Trophoblast cell (in vitro differentiated cells and primary cell): ENCODE data around the gene UBA7.
"Not testable (repeated sequence)": the region's sequence is repeated elsewhere in the genome, so short reads cannot be mapped to it uniquely, and the experiment has no call there.

Experiments used
- DNase-seq, 2 donors: peaks; one replicate each; pipeline ENCODE4 v3.0.0-alpha.2; 2016
- H2AFZ ChIP-seq: 2 replicates; pipeline ENCODE4 v1.6.1; 2013; ENCODE audit warnings: low read length, moderate library complexity, mild to moderate bottlenecking; ENCODE audit not compliant: insufficient read depth, poor library complexity
- H2AK5ac ChIP-seq: 2 replicates; pipeline ENCODE4 v1.6.1; 2013; ENCODE audit warnings: mild to moderate bottlenecking, low read length
- H2BK120ac ChIP-seq: 2 replicates; pipeline ENCODE4 v1.6.1; 2013; ENCODE audit warnings: low read length, mild to moderate bottlenecking, moderate library complexity; ENCODE audit not compliant: insufficient read depth, poor library complexity
- H2BK12ac ChIP-seq: 2 replicates; pipeline ENCODE4 v1.6.1; 2013; ENCODE audit warnings: mild to moderate bottlenecking, low read length, moderate library complexity
- H2BK5ac ChIP-seq: 2 replicates; pipeline ENCODE4 v1.6.1; 2013; ENCODE audit warnings: low read length, low read depth, moderate library complexity, mild to moderate bottlenecking; ENCODE audit not compliant: poor library complexity
- H3K14ac ChIP-seq: 2 replicates; pipeline ENCODE4 v1.6.1; 2013; ENCODE audit warnings: mild to moderate bottlenecking, low read length
- H3K18ac ChIP-seq: 2 replicates; pipeline ENCODE4 v1.6.1; 2013; ENCODE audit warnings: mild to moderate bottlenecking, low read length
- H3K23ac ChIP-seq: 2 replicates; pipeline ENCODE4 v1.6.1; 2013; ENCODE audit warnings: low read length
- H3K27ac ChIP-seq: 2 replicates; pipeline ENCODE4 v1.5.1; 2013; ENCODE audit warnings: low read depth, mild to moderate bottlenecking, inconsistent platforms, low read length, moderate library complexity
- H3K27me3 ChIP-seq: 2 replicates; pipeline ENCODE4 v1.6.1; 2013; ENCODE audit warnings: inconsistent platforms, mild to moderate bottlenecking, low read length, moderate library complexity; ENCODE audit not compliant: insufficient read depth
- H3K36me3 ChIP-seq, 2 experiments: 1 replicate in 1 of 2; 2 replicates in 1 of 2; pipeline ENCODE4 v1.6.1; 2013; ENCODE audit warnings: low read length in 2 of 2, mild to moderate bottlenecking in 2 of 2, moderate library complexity in 1 of 2; ENCODE audit not compliant: insufficient read depth in 2 of 2, control insufficient read depth in 1 of 2
- H3K4ac ChIP-seq: 2 replicates; pipeline ENCODE4 v1.6.1; 2013; ENCODE audit warnings: low read depth, mild to moderate bottlenecking, low read length, moderate library complexity
- H3K4me1 ChIP-seq, 2 experiments: 1 replicate in 1 of 2; 2 replicates in 1 of 2; pipeline ENCODE4 v1.6.1; 2013; ENCODE audit warnings: low read length in 2 of 2, mild to moderate bottlenecking in 2 of 2, moderate library complexity in 1 of 2; ENCODE audit not compliant: insufficient read depth in 2 of 2, control insufficient read depth in 1 of 2
- H3K4me2 ChIP-seq: 2 replicates; pipeline ENCODE4 v1.6.1; 2013; ENCODE audit warnings: inconsistent platforms, mild to moderate bottlenecking, low read length, moderate library complexity
- H3K4me3 ChIP-seq: 2 replicates; pipeline ENCODE4 v1.5.1; 2013; ENCODE audit warnings: mild to moderate bottlenecking, low read depth, low read length, inconsistent platforms
- H3K79me1 ChIP-seq: one replicate; pipeline ENCODE4 v1.6.1; 2013; ENCODE audit warnings: low read length
- H3K79me2 ChIP-seq: 2 replicates; pipeline ENCODE4 v1.6.1; 2013; ENCODE audit warnings: low read length, mild to moderate bottlenecking; ENCODE audit not compliant: control insufficient read depth, insufficient read depth, poor library complexity
- H3K9ac ChIP-seq: 2 replicates; pipeline ENCODE4 v1.6.1; 2013; ENCODE audit warnings: mild to moderate bottlenecking, low read length
- H3K9me3 ChIP-seq: 2 replicates; pipeline ENCODE4 v1.6.1; 2013; ENCODE audit warnings: low read depth, mild to moderate bottlenecking, control low read depth, inconsistent platforms, low read length; ENCODE audit not compliant: insufficient read depth
- H4K12ac ChIP-seq: 2 replicates; pipeline ENCODE4 v1.6.1; 2013; ENCODE audit warnings: low read depth, mild to moderate bottlenecking, low read length, moderate library complexity
- H4K8ac ChIP-seq: 2 replicates; pipeline ENCODE4 v1.6.1; 2013; ENCODE audit warnings: low read depth, mild to moderate bottlenecking, low read length, moderate library complexity
- H4K91ac ChIP-seq: one replicate; pipeline ENCODE4 v1.6.1; 2013; ENCODE audit warnings: low read depth, mild to moderate bottlenecking, low read length, moderate library complexity
- WGBS: extraction: QIAGEN DNeasy Blood & Tissue Kit; methylation state at CpG from one replicate; pipeline ENCODE4 v1.1.7; 2013; ENCODE audit warnings: missing lambda C conversion rate; ENCODE audit not compliant: insufficient read length, insufficient coverage; ENCODE audit errors: extremely low coverage; 5-methylcytosine and 5-hydroxymethylcytosine counted together

The UBA7 gene

DNA sequence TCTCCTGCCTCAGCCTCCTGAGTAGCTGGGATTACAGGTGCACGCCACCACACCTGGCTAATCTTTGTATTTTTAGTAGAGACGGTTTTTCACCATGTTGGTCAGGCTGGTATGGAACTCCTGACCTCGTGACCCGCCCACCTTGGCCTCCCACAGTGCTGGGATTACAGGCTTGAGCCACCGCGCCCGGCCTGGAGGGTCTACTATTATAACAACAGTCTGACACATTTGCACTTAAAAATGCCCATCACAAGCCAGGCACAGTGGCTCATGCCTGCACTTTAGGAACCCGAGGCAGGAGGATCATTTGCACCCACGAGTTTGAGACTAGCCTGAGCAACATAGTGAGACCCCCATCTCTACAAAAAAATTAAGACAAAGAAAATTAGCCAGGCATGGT is 31.5 kb downstream of the UBA7 start:
- not testable (repeated sequence) for H3K4me2 ChIP-seq, H3K27ac ChIP-seq, H3K14ac ChIP-seq, H2BK12ac ChIP-seq, H2AK5ac ChIP-seq, DNase-seq, H4K91ac ChIP-seq, H4K12ac ChIP-seq, H3K9me3 ChIP-seq, H3K27me3 ChIP-seq, H2AFZ ChIP-seq, H2BK5ac ChIP-seq, H4K8ac ChIP-seq, H3K18ac ChIP-seq, H3K4me3 ChIP-seq, H3K23ac ChIP-seq, H2BK120ac ChIP-seq, H3K9ac ChIP-seq
- Histone ChIP-seq H3K79me2 (peaks cover 14% of the 10 kb centered on the region), H3K4me1 (peaks cover 10 to 13% of the 10 kb centered on the region in 2 experiments), H3K4ac (peak overlapping the region; percentile 71), H3K36me3 (peaks cover 14% of the 10 kb centered on the region in 2 experiments), H3K79me1 (peaks cover 12% of the 10 kb centered on the region)
- no CpG with 5 or more reads among the region's 9 CpGs for WGBS

- no peak overlapping the region for H4K8ac ChIP-seq
- no peak overlapping the region for H4K91ac ChIP-seq
- peak overlapping the region; percentile 41 for H3K27ac ChIP-seq
- H3K4ac ChIP-seq: no peak overlapping the region
- no peak overlapping the region for H2AFZ ChIP-seq
- no peak overlapping the region for H3K9ac ChIP-seq
- WGBS: no CpG with 5 or more reads among the region's 5 CpGs
- peak in 1 of 2 donors; percentile 38 for DNase-seq
- no peak overlapping the region for H3K4me3 ChIP-seq
- H2BK12ac ChIP-seq: no peak overlapping the region
- H2AK5ac ChIP-seq: no peak overlapping the region
- no peak overlapping the region for H3K18ac ChIP-seq
- H3K79me2 ChIP-seq: peaks cover 14% of the 10 kb centered on the region
- H3K14ac ChIP-seq: no peak overlapping the region
- no peaks in the 10 kb centered on the region for H3K9me3 ChIP-seq
- H2BK120ac ChIP-seq: no peak overlapping the region
- H3K23ac ChIP-seq: no peak overlapping the region
- no peaks in the 10 kb centered on the region for H3K27me3 ChIP-seq
- peaks cover 16 to 17% of the 10 kb centered on the region in 2 experiments for H3K36me3 ChIP-seq
- H4K12ac ChIP-seq: no peak overlapping the region
- H3K4me1 ChIP-seq: peaks cover 6 to 7% of the 10 kb centered on the region in 2 experiments
- peaks cover 9% of the 10 kb centered on the region for H3K79me1 ChIP-seq
- no peak overlapping the region for H3K4me2 ChIP-seq
- H2BK5ac ChIP-seq: no peak overlapping the region
Measured at GRCh38 chr3:49781415-49782199, 32.1 kb downstream of the UBA7 start.

- not testable (repeated sequence) for H2AFZ ChIP-seq, H3K23ac ChIP-seq, H3K4me1 ChIP-seq, H3K79me1 ChIP-seq, H4K91ac ChIP-seq, H3K18ac ChIP-seq, H2BK5ac ChIP-seq, H3K27me3 ChIP-seq, H3K9ac ChIP-seq, H2BK120ac ChIP-seq, H3K9me3 ChIP-seq, H3K4ac ChIP-seq, H4K8ac ChIP-seq, H2BK12ac ChIP-seq, H3K4me2 ChIP-seq, H4K12ac ChIP-seq, H2AK5ac ChIP-seq, DNase-seq, H3K14ac ChIP-seq, H3K4me3 ChIP-seq
- Histone ChIP-seq H3K27ac (peak overlapping the region; percentile 41), H3K36me3 (peaks cover 16 to 17% of the 10 kb centered on the region in 2 experiments), H3K79me2 (peaks cover 11% of the 10 kb centered on the region)
- no CpG with 5 or more reads among the region's 9 CpGs for WGBS
Measured at GRCh38 chr3:49780975-49781365, 32.8 kb downstream of the UBA7 start.

DNA sequence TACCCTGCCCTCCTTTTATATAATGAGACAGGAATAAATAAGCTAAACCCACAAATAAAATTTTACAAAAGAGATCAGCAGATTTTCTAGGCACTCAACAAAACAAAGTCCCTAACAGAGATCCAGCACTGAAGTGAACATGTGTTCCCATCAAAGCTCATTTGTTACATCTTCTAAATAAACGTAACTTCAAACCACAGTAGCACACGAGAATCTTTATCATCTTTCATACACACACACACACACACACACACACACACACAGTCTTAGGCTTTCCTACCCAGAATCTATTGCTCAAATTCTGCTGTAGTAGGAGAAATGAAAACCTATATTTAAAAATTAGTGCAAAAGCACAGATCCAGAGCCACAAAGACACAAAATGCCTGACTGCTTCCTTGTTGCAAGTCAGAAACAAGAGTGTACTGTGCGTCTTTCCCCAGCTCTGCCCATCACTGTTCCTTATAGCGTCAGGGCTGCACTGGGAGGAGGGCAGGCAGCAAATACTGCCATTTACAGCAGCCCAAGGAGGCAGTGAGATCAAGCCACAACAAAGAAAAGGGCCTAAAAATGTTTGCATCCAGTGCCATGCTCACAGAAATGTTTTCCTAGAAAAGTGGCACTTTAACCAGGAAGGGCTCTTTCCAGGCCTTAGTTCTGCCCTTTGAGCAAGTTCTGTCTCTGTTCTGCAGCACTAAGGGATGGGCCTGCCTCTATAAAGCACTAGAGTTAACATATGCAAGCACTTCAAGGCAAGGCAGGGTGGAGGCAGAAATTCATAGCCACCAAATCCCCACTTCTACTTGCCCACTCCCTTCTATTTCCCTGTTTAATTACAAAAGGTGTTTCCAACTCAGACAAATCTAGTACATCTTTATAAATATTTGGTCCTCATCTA is 33.4 kb downstream of the UBA7 start:
- Histone ChIP-seq H3K23ac (no peak overlapping the region), H4K12ac (no peak overlapping the region), H3K36me3 (peaks cover 17 to 18% of the 10 kb centered on the region in 2 experiments), H3K9ac (no peak overlapping the region), H3K14ac (no peak overlapping the region), H4K8ac (no peak overlapping the region), H2BK120ac (no peak overlapping the region), H4K91ac (no peak overlapping the region), H3K18ac (peak overlapping the region; percentile 80), H2AK5ac (no peak overlapping the region), H3K4me2 (no peak overlapping the region), H2AFZ (no peak overlapping the region), H3K9me3 (no peaks in the 10 kb centered on the region), H3K27me3 (no peaks in the 10 kb centered on the region), H2BK12ac (no peak overlapping the region), H2BK5ac (no peak overlapping the region), H3K27ac (no peak overlapping the region), H3K4me3 (no peak overlapping the region), H3K79me2 (peaks cover 7% of the 10 kb centered on the region), H3K4me1 (peaks cover 6 to 7% of the 10 kb centered on the region in 2 experiments), H3K79me1 (peaks cover 4% of the 10 kb centered on the region), H3K4ac (peak overlapping the region; percentile 88)
- no peak for DNase-seq
- WGBS: 100% methylated on average over 2 of the region's 4 CpGs
